DOHH2 (cell line): ENCODE data around the gene PPM1G.
"Not testable (repeated sequence)": the region's sequence is repeated elsewhere in the genome, so short reads cannot be mapped to it uniquely, and the experiment has no call there.

Experiments
- H3F3A ChIP-seq: fragments of 200-600 bp; sonication (generic), shearing (Covaris generic); 2 replicates; pipeline ENCODE4 v1.6.0; 2016; ENCODE audit warnings: antibody characterized with exemption, mild to moderate bottlenecking; ENCODE audit not compliant: control insufficient read depth, insufficient read depth
- H3K27ac ChIP-seq: fragments of 200-600 bp; sonication (generic); 2 replicates; pipeline ENCODE4 v1.5.1; 2014; ENCODE audit warnings: low read depth, mild to moderate bottlenecking, low read length, moderate library complexity
- H3K27me3 ChIP-seq: fragments of 200-600 bp; sonication (generic); 2 replicates; pipeline ENCODE4 v1.6.1; 2014; ENCODE audit warnings: mild to moderate bottlenecking, low read length, mixed read lengths; ENCODE audit not compliant: control insufficient read depth
- H3K36me3 ChIP-seq: fragments of 200-600 bp; sonication (generic); 2 replicates; pipeline ENCODE4 v1.6.1; 2014; ENCODE audit warnings: mild to moderate bottlenecking, low read length, moderate library complexity, mixed read lengths; ENCODE audit not compliant: control insufficient read depth
- H3K4me1 ChIP-seq: fragments of 200-600 bp; sonication (generic); 2 replicates; pipeline ENCODE4 v1.6.1; 2014; ENCODE audit warnings: mild to moderate bottlenecking, low read length, mixed read lengths; ENCODE audit not compliant: control insufficient read depth
- H3K4me2 ChIP-seq: fragments of 200-600 bp; sonication (generic); 2 replicates; pipeline ENCODE4 v1.6.0; 2014; ENCODE audit warnings: mild to moderate bottlenecking, low read length, moderate library complexity
- H3K4me3 ChIP-seq: fragments of 200-600 bp; sonication (generic); 2 replicates; pipeline ENCODE4 v1.5.1; 2014; ENCODE audit warnings: mild to moderate bottlenecking, low read length, mixed read lengths
- H3K79me2 ChIP-seq: fragments of 200-600 bp; sonication (generic); 2 replicates; pipeline ENCODE4 v1.6.1; 2014; ENCODE audit warnings: mild to moderate bottlenecking, low read length, mixed read lengths; ENCODE audit not compliant: control insufficient read depth
- H3K9me2 ChIP-seq: fragments of 200-600 bp; sonication (generic); replicated peaks from 2 replicates; pipeline ENCODE4 v1.6.1; 2014; ENCODE audit warnings: mild to moderate bottlenecking, low read length, mixed read lengths; ENCODE audit not compliant: control insufficient read depth
- H3K9me3 ChIP-seq: fragments of 200-600 bp; sonication (generic); 2 replicates; pipeline ENCODE4 v1.6.1; 2014; ENCODE audit warnings: antibody characterized with exemption, low read length, mixed read lengths; ENCODE audit not compliant: control insufficient read depth, insufficient read depth
- H4K20me1 ChIP-seq: fragments of 200-600 bp; sonication (generic); 2 replicates; pipeline ENCODE4 v1.6.0; 2014; ENCODE audit warnings: low read depth, mild to moderate bottlenecking, antibody characterized with exemption, low read length, moderate library complexity; ENCODE audit not compliant: control insufficient read depth, insufficient read depth
- CTCF ChIP-seq: fragments of 200-600 bp; sonication (generic); IDR thresholded peaks from one replicate; pipeline ENCODE4 v1.5.1; 2014; ENCODE audit warnings: antibody characterized with exemption, mild to moderate bottlenecking, low read depth, low read length; ENCODE audit not compliant: poor library complexity, severe bottlenecking
- EZH2phosphoT487 ChIP-seq: fragments of 200-600 bp; sonication (generic); IDR thresholded peaks from 2 replicates; pipeline ENCODE4 v1.6.1; 2017; ENCODE audit warnings: borderline replicate concordance, mild to moderate bottlenecking, antibody characterized with exemption, low read length, moderate library complexity, mixed read lengths

Gene PPM1G

GRCh38 chr2:27356056-27356381 is 53.4 kb downstream of the PPM1G start:
- Histone ChIP-seq H3K27me3 (no peaks in the 10 kb centered on the region), H3F3A (no peaks in the 10 kb centered on the region), H3K27ac (peak overlapping the region; percentile 88), H3K36me3 (peaks cover 27% of the 10 kb centered on the region), H4K20me1 (no peaks in the 10 kb centered on the region), H3K4me2 (peak overlapping the region; percentile 87), H3K9me2 (no peaks in the 10 kb centered on the region), H3K4me3 (peak overlapping the region; percentile 95), H3K9me3 (no peaks in the 10 kb centered on the region), H3K79me2 (peaks cover 83% of the 10 kb centered on the region), H3K4me1 (peaks cover 37% of the 10 kb centered on the region)
- TF ChIP-seq EZH2phosphoT487, result no peak
- no peak for TF ChIP-seq CTCF

- Histone ChIP-seq H3K4me3 (no peak overlapping the region; the same call in 1 of the 2 replicates), H3K27ac (no peak overlapping the region), H3K4me2 (peak overlapping the region; percentile 87; the same call in 1 of the 2 replicates), H3F3A (peaks cover 2% of the 10 kb centered on the region; the same call in 1 of the 2 replicates), H3K4me1 (peaks cover 49% of the 10 kb centered on the region), H3K27me3 (no peaks in the 10 kb centered on the region), H3K79me2 (peaks cover 92% of the 10 kb centered on the region), H3K9me3 (no peaks in the 10 kb centered on the region), H4K20me1 (no peaks in the 10 kb centered on the region), H3K9me2 (no peaks in the 10 kb centered on the region), H3K36me3 (peaks cover 27% of the 10 kb centered on the region)
- TF ChIP-seq CTCF, result no peak
- no peak for TF ChIP-seq EZH2phosphoT487
Observed at GRCh38 chr2:27354597-27354927, 54.8 kb downstream of the PPM1G start.

GRCh38 chr2:27353762-27354596 is 55.4 kb downstream of the PPM1G start:
- H3K9me2 ChIP-seq, result no peaks in the 10 kb centered on the region
- no peak overlapping the region for H3K27ac ChIP-seq
- H3F3A ChIP-seq, result peaks cover 2% of the 10 kb centered on the region; the same call in 1 of the 2 replicates
- H4K20me1 ChIP-seq, result no peaks in the 10 kb centered on the region
- H3K4me1 ChIP-seq, result peaks cover 49% of the 10 kb centered on the region
- no peak overlapping the region for H3K4me3 ChIP-seq
- H3K36me3 ChIP-seq, result peaks cover 27% of the 10 kb centered on the region
- H3K9me3 ChIP-seq, result no peaks in the 10 kb centered on the region
- 0 out of 2 replicates have a peak overlapping the region, but pooled peaks have one; percentile 0 for H3K4me2 ChIP-seq
- no peaks in the 10 kb centered on the region for H3K27me3 ChIP-seq
- TF ChIP-seq CTCF, result no peak
- no peak for TF ChIP-seq EZH2phosphoT487
- H3K79me2 ChIP-seq, result peaks cover 97% of the 10 kb centered on the region

GRCh38 chr2:27353386-27353761 is 56.0 kb downstream of the PPM1G start:
- H3K4me1 ChIP-seq, result peaks cover 46% of the 10 kb centered on the region
- H3K27me3 ChIP-seq, H4K20me1 ChIP-seq: not testable (repeated sequence)

More at GRCh38 chr2:27353386-27353761, 56.0 kb downstream of the PPM1G start:
- not testable (repeated sequence) for H3K27ac ChIP-seq, H3K4me3 ChIP-seq, H3K4me2 ChIP-seq, H3K9me3 ChIP-seq, H3K9me2 ChIP-seq, H3F3A ChIP-seq
- H3K36me3 ChIP-seq, result peaks cover 23% of the 10 kb centered on the region
- H3K79me2 ChIP-seq, result peaks cover 95% of the 10 kb centered on the region
